ENCODE results near the gene ABCA13. TPM values are rescaled to one million over a fixed set of nuclear protein-coding genes. Genes with fewer than 3 reads are reported as not detected.

ABCA13 gene
- total and polyA plus RNA-seq, 8 donors: under 0.01 to 1.5 (median 0.32) TPM

- FAIRE-seq: no peak
- no peak for DNase-seq
- Histone ChIP-seq H3K9me3 (no peaks in the 10 kb centered on the region), H3K4me3 (no peak overlapping the region), H3K4me1 (no peaks in the 10 kb centered on the region), H3K27me3 (no peaks in the 10 kb centered on the region), H3K27ac (no peak overlapping the region), H3K36me3 (no peaks in the 10 kb centered on the region)
- WGBS, 2 donors: 61 to 69% methylated on average over 4 of the region's 4 CpGs
- no peak for ATAC-seq
- TF ChIP-seq, protein P1, sequence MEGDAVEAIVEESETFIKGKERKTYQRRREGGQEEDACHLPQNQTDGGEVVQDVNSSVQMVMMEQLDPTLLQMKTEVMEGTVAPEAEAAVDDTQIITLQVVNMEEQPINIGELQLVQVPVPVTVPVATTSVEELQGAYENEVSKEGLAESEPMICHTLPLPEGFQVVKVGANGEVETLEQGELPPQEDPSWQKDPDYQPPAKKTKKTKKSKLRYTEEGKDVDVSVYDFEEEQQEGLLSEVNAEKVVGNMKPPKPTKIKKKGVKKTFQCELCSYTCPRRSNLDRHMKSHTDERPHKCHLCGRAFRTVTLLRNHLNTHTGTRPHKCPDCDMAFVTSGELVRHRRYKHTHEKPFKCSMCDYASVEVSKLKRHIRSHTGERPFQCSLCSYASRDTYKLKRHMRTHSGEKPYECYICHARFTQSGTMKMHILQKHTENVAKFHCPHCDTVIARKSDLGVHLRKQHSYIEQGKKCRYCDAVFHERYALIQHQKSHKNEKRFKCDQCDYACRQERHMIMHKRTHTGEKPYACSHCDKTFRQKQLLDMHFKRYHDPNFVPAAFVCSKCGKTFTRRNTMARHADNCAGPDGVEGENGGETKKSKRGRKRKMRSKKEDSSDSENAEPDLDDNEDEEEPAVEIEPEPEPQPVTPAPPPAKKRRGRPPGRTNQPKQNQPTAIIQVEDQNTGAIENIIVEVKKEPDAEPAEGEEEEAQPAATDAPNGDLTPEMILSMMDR (IDR thresholded peaks at IDR 0.05): no peak
- intact Hi-C loops (cut with DNase I): no loop called here
These were observed 334.2 kb downstream of the ABCA13 start for GRCh38 chr7:48505466-48505865.

- no peak for ATAC-seq
- TF ChIP-seq, protein P1 (IDR thresholded peaks at IDR 0.05): no peak
- Histone ChIP-seq H3K9me3 (no peaks in the 10 kb centered on the region), H3K27ac (no peak overlapping the region), H3K4me1 (no peaks in the 10 kb centered on the region), H3K27me3 (no peaks in the 10 kb centered on the region), H3K36me3 (no peaks in the 10 kb centered on the region), H3K4me3 (no peak overlapping the region)
- DNase-seq: no peak
- no peak for FAIRE-seq
- 49 to 80% methylated on average over 4 of the region's 4 CpGs for WGBS, 2 donors
- intact Hi-C loops (cut with DNase I): no loop called here
These were observed 335.3 kb downstream of the ABCA13 start for GRCh38 chr7:48506569-48506968.

DNA sequence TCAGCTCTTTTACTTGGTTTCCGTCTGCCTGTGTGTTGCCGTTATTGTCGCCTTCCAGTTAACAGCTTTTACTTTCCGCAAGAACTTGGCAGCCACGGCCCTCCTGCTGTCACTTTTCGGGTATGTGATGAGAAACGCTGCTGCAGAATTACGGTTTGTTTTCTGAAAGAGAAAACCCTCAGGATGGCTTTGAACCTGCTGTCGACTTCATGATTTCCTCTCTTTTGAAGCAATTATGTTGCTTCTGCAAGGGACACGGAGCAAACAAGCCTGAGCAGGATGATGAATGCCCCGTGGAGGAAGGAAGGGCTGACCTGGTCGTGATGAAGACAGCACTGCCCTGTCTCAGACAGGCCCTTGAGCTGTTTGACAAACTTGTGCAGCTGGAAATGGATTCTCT is 339.8 kb downstream of the ABCA13 start:
- Histone ChIP-seq H3K4me3 (no peak overlapping the region), H3K36me3 (no peaks in the 10 kb centered on the region), H3K9me3 (no peaks in the 10 kb centered on the region), H3K27ac (no peak overlapping the region), H3K27me3 (no peaks in the 10 kb centered on the region), H3K4me1 (no peaks in the 10 kb centered on the region)
- WGBS, 2 donors: 21 to 27% methylated on average over 12 of the region's 12 CpGs
- FAIRE-seq (no peak), ATAC-seq (no peak), DNase-seq (no peak)
- intact Hi-C loops (cut with DNase I): no loop called here
- TF ChIP-seq, protein P1 (IDR thresholded peaks at IDR 0.05): no peak

DNA sequence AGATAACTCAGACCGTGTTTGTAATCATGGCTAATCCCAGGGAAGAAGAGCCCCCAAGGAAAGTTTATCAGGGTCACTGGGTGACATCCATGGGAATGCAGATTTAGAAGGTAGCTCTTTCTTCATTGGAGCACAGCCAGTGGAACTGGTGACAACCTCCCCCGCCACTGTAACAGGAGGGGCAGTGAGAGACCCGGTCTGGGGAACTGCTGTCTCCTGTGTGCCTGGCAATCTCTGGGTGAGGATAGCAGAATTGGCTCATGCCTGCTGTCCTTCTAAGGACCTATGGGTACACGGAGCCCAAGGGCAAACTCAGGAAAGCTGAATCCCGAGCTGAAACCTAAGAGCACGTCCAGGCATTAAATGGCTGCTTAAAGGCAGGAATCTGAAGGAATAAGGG is 341.6 kb downstream of the ABCA13 start:
- ATAC-seq (no peak), DNase-seq (no peak), FAIRE-seq (no peak)
- no peak overlapping the region for H3K4me3 ChIP-seq
- TF ChIP-seq, protein P1 (IDR thresholded peaks at IDR 0.05): no peak
- H3K9me3 ChIP-seq: no peaks in the 10 kb centered on the region
- H3K4me1 ChIP-seq: no peaks in the 10 kb centered on the region
- no peaks in the 10 kb centered on the region for H3K36me3 ChIP-seq
- no peak overlapping the region for H3K27ac ChIP-seq
- intact Hi-C loops (cut with DNase I): no loop called here
- H3K27me3 ChIP-seq: no peaks in the 10 kb centered on the region
- 33 to 41% methylated on average over 6 of the region's 6 CpGs for WGBS, 2 donors

GRCh38 chr7:48515171-48515570 is 343.9 kb downstream of the ABCA13 start:
- 61 to 76% methylated on average over 3 of the region's 3 CpGs for WGBS, 2 donors
- H3K27ac ChIP-seq: no peak overlapping the region
- no peaks in the 10 kb centered on the region for H3K36me3 ChIP-seq
- H3K4me1 ChIP-seq: no peaks in the 10 kb centered on the region
- ATAC-seq: no peak
- H3K4me3 ChIP-seq: no peak overlapping the region
- intact Hi-C loops (cut with DNase I): no loop called here
- no peaks in the 10 kb centered on the region for H3K9me3 ChIP-seq
- TF ChIP-seq, protein P1 (IDR thresholded peaks at IDR 0.05): no peak
- no peak for FAIRE-seq
- no peaks in the 10 kb centered on the region for H3K27me3 ChIP-seq
- no peak for DNase-seq

Data from pancreas (tissue), 10 donors.